ACHN (cell line): Measurements from ENCODE around the gene EFCAB6.
"Not testable (repeated sequence)": the region's sequence is repeated elsewhere in the genome, so short reads cannot be mapped to it uniquely, and the experiment has no call there.

Source experiments
- DNase-seq: peaks from one replicate; pipeline ENCODE4 v3.0.0-alpha.2; 2015
- in situ Hi-C: cut with HindIII; loops from 2 replicates; pipeline ENCODE4 v1.10.0; 2017; ENCODE audit warnings: low sequenced_read_pairs, low pct_ligation_motif_present, low pct_unique_long_range_greater_than_20kb

Gene EFCAB6

DNA sequence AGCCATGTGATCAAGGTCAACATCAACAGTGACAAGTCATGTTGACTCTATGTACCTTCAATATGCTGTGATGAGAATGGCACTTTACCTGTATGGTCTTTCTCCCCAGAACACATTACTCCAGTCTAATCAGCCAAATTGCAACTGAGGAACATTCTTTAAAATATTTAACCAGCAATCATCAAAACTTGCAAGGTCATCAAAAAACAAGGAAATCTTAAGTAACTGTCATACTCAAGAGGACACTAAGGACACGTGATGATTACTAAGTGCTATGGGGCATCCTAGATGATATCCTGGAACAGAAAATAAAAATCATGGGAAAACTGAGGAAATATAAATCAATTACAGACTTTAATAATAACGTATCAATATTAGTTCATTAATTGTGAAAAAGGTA lies 118.9 kb downstream of the EFCAB6 start:
- in situ Hi-C loops, result no loop called here
- no peak for DNase-seq

DNA sequence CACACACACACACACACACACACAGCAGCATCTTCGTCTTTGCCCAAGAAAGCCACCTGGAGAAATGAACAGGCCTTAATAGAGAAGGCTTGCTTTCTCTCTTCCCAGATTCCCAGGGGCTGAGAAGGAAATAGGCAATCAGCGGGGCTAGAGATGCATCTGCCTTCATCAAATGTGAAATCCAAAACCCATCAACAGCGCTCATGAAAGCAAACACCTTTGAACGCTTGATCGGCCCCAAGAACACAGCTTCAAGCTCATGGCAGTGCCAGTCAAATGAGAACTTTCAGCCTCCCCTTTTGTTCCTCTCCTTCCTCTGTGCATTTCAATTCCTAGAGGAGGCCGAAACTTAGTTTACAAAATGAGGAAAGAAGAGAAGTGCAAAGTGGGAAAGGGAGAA lies 122.7 kb downstream of the EFCAB6 start:
- in situ Hi-C loops, result no loop called here

DNA sequence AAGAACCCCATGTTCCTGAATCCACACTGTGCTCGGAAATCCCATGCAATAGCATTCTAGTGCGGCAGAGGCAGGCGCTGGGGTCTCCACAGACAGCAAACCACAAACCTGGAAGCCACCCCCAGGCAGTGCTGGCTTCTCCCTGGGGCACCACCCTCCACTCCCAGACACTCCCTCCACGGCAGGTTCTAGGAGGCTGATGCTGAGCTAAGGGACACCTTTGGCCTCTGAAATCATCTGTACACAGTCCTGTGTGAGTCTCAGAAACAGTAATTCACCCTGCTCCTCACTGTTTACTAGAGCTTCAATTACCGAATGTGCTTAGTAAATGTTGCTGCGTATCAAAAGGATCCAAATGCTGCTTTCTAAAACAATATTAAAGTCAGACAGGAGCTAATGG lies 129.3 kb downstream of the EFCAB6 start:
- in situ Hi-C loops, result no loop called here
- DNase-seq, result no peak

More for the DNA sequence above, 122.7 kb downstream of the EFCAB6 start:
- no peak for DNase-seq

DNA sequence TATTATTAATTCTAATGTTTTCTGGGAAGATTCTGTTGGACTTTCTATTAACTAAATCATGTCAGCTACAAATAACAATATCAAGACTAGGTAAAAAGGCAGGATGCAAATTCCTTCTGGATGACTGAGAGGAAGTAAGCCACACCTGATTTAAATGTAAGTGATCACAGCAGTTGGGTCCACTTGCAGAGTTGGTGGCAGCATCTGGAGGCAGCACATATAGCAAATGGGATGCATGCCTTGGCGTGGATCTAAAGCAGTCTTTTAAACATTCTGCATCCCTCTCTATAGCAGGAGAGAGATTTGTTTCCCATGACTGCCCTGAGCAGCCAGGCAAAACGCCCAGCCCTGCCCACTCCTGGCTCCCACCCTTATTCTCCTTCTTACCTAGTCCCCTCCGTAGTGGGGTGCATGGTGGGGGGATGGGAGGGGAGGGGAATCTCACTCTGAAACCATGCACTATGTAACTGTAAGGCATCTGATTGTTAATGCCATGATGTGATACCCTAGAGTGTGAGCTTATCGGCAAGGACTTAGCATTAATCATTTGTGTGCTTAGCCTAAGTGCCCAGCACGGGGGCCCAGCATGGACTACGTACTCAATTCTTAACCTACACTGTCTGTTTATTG lies 130.3 kb downstream of the EFCAB6 start:
- in situ Hi-C loops, result no loop called here
- DNase-seq, result no peak

DNA sequence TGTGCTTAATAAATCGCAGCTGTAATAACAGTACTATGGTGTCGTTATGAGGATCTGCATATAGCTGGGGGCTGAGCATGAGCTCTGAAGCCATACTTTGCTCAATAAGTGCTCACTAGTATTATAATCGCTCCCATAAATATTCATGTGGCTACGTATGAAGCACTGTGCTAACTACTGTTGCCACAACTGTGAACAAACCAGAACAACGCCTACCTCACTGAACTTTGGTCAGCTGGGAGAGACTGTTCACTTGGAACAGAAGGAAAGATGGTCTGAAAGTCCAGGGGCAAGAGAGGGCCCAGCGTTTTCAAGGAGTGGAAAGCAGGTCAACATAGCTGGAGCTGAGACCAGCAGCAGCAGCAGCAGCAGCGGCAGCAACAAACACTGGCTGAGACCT lies 141.6 kb downstream of the EFCAB6 start:
- DNase-seq, result no peak
- in situ Hi-C loops, result no loop called here

DNA sequence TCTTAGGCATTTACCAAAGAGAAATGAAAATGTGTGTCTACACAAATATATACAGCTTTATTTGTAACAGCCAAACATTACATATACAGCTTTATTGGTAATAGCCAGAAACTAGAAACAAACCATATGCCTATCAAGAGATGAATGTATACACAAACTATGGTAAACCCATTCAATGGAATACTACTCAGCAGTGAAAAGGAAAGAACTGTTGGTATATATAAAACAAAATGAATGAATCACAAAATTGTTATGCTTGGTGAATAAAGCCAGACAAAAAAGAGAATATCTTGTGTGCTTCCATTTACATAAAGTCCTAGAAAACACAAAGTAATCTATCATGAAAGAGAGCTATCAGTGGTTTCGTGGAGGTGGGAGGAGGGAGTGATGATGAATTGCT lies 142.9 kb downstream of the EFCAB6 start:
- DNase-seq, result no peak
- in situ Hi-C loops, result no loop called here

DNA sequence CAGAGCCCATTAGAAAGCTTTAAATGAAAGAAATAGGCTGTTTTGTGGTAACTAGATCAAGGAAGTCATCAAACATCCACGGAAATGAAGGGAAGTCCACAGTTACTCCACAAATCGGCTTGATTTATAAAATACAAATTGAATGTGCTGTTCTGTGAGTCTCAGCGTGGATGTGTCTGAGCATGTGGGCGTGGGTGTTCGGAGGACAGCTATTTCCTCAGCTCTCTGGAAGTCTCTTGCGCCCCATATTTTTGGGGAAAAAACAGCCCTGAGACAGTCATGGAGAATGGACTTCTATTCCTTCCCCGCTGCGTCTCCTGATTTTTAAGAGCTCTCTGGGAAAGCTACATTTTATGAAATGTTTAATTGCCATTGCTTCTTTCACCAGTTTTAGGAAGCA lies 144.4 kb downstream of the EFCAB6 start:
- DNase-seq, result no peak
- in situ Hi-C loops, result no loop called here

DNA sequence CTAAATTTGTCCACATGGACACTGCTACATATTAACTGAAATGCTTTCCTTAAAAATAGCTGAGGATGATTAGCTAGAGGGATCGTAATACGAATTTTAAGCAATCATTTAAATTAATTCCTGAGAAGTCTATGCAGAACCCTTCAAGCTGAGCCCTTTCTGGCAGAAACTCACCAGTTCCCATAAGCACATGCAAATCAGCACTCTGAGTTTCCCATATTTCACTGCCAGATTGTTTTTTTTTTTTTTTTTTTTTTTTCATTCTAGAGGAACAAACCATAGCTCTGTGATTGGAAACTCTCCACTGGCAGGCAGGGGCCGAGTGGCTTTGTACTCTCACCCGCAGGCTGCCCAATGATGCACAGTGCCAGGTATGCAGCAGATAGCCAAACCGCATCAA lies 145.6 kb downstream of the EFCAB6 start:
- no peak for DNase-seq
- in situ Hi-C loops, result no loop called here

DNA sequence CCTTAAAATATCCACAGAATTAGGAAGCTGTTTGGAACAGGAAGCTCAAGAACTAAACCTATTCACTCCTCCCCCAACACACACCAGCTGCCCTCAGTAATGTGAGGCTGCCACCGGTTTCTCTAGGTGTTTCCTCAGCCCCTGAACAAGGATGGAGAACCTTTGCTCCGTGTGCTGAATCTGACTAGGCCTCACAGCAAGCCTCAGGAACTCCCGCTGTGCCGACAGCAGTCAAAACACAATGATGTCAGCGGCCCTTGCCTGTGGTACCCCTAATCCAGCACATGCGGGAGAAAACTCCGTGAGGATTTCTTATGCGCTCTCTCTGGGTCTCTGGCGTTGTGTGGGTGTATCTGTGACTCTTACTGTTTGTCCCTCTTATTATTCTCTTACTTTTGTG lies 153.3 kb downstream of the EFCAB6 start:
- in situ Hi-C loops, result no loop called here
- no peak for DNase-seq

DNA sequence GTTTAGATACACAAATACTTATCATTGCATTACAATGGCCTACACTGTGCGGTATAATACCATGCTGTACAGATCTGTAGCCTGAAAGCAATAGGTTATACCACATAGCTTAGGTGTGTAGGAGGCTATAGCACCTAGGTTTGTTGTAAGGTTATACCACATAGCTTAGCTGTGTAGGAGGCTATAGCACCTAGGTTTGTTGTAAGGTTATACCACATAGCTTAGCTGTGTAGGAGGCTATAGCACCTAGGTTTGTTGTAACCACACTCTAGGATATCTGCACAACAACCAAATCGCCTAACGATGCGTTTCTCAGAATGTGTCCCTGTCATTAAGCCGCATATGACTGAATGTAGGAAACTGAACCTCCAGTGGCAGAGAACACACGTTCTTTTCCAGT lies 155.5 kb downstream of the EFCAB6 start:
- in situ Hi-C loops, DNase-seq: not testable (repeated sequence)

DNA sequence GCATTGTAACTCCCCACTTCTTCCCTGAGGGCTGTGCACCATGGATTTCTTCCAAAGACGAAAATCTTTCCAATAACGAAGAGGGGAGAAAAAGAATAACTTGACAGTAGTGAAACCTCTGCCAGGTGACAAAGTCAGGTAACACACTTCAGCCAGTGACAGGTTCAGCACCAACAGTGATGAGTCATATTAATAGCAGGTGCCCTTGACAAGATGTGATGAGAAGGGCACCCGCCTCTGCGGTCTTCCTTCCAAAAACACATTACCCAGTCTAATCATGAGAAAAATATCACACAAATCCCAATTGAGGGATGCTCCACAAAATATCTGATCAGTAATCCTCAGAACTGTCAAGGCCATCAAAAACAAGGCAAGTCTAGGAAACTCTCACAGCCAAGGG lies 157.8 kb downstream of the EFCAB6 start:
- in situ Hi-C loops, result no loop called here
- no peak for DNase-seq

DNA sequence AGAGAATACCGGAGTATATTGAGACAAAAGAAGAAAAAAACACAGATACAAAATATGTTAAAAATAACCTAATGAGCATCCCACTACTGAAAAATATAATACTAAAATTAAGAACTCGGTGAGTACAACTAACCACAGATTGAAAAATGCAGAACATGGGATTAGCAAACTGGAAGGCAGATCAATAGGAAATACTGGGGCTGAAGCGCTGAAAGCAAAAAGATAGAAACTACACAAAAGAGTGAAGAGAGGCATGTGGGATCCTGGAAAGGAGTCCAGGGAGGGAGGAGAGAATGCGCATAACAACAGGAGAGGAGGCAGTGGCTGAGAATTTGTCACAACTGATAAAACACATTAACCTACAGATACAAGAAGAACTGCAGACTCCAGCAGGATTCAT lies 159.3 kb downstream of the EFCAB6 start:
- no peak for DNase-seq
- in situ Hi-C loops, result no loop called here

DNA sequence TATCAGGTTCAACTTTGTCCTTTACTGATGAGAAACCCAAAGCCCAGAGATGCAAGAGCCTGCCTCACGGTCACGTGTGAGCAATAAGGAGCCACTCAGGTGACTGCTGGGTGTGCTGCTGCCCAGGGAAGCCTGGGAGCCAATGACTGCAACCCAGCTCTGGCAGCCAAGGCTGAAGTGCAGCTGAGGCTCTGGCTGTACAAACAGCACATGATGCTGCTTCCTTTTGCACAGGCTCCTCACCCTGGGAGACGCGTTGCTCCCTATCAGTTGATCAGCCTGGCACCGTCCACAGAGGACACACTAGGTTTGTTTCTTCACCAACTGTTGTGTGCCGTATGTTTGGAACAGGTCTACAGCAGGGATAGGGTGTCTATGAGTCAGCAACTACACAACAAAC lies 168.7 kb downstream of the EFCAB6 start:
- no peak for DNase-seq
- in situ Hi-C loops, result no loop called here

DNA sequence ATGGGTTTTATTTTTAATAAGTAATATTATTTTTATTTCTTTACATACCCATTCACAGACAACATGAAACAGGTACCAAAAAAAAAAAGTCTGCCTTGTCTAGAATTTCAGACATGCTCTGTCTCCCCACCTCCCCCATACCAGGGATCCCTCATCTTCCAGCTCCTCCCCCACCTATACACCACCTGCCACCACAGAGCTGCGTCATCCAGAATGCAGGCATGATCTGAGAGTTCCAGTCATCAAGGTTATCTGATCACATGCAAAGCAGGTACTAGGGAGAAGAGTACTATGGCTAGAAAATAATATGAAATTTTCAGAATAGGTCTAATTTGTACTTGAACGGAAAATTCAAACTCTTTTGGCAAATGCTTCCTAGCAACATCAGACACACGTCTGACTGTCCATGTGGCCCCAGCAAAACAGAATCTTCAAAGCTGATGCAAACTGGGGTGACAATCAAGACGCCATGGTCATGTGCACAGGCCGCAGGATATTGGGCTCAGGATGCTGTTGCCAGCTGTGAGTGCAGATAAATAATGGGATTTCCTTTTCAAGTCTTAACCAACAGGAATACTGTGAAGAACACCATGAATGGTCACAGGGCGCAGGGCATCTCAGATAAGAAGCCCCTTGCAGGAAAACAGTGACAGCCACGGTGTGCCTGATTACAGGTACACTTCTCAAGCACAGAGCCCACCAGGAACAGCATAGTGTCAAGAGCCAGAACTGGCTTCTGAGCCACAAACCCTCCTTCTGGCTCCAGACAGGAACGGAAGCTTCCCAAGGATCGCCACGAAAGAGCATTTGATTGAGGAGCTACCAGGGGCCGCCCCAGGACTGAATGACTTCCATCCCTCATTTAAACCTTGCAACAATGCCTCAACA lies 169.5 kb downstream of the EFCAB6 start:
- DNase-seq, result no peak
- in situ Hi-C loops, result no loop called here

DNA sequence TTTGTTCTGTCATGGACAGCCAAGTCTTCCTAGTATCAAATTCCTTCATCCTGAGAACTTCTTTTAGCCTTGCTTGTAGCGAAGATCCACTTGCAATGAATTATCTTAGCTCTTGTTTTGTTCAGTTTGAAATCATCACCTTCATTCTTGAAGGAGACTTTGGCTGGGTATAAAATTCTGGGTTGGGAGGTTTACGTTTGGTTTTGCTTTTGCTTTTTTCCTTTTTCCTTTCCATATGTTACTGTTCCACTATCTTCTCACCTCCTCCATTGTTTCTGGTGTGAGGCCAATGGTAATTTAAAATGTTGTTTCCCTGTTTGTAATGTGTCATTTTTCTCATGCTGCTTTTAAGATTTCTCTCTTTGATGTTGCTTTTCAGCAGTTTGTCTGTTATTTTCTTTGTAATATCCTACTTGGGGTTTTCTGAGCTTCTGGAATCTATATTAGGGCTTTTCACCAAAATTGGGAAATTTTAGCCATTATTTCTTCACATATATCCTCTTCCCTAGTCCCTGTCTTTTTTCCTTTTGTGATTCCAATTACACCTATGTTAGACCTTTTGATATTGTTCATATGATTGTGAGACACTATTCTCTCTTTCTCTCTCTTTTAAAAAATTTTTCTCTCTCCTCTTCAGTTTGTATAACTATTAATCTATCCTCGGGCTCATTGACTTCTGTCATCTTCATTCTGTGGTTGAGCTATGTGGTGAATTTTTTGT lies 172.7 kb downstream of the EFCAB6 start:
- no peak for DNase-seq
- in situ Hi-C loops, result no loop called here

DNA sequence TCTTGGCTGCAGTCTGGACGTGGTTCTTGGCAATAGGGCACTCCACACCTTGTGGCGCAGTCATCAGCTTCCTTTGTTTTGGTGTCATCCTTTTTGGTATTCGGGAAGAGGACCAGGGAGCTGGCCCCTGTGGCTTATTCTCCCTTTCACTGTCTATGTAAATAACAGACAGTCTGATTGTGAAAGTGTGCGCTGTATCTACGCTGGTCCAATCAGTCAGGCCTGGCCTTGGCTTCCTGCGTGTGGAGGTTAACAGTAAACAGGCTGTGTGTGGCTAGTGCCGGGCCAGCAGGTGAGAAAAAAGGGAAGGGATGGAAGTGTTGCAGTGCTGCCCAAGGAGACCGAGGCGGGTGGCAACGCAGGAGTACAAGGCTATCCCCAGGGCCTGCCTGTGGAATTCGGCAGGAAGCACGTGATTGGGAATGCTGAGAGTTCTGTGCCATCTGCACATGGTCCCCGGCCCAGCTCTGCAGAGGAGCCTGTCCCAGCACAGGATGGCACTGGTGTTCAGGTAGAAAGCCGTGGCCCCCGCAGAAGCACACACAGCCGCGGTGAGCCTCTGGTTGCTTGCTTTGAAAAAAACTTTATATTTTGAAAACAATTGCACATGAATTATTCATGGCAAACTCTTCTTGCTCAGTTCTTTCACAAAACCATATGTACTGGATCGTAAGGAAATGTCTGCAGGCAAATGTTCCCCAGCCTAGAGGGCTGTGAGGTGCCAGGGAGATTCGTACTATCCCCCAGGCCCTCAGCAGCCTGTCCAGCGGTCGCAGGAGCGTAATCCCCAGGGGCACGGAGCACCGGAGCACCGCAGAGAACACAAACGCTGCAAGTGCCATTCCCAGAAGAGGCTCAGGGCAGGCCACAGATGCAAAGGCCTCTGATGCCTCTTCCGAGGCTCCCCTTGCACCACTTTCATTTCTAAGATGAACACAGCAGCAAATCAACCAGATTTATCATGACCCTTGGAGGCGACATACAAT lies 174.5 kb downstream of the EFCAB6 start:
- DNase-seq, result no peak
- in situ Hi-C loops, result no loop called here

DNA sequence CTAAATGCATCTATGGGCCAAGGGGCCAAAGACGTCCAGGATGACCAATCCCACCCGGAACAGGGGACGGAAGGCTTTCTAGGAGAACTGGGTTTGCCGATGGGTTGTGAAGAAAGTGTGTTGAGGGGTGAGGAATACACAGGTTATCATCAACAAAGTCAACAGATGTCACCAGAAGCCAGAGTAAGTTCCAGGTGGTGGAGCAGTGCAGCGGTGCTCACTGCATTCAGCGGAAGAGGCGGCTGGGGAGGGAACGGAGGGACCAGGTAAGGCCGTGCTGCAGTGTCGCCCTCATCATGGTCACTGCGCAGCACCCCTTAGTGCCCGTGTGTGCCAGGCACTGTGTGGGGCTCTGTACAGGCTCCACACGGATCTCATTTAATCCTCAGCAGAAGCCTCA lies 176.0 kb downstream of the EFCAB6 start:
- DNase-seq, result no peak
- in situ Hi-C loops, result no loop called here

DNA sequence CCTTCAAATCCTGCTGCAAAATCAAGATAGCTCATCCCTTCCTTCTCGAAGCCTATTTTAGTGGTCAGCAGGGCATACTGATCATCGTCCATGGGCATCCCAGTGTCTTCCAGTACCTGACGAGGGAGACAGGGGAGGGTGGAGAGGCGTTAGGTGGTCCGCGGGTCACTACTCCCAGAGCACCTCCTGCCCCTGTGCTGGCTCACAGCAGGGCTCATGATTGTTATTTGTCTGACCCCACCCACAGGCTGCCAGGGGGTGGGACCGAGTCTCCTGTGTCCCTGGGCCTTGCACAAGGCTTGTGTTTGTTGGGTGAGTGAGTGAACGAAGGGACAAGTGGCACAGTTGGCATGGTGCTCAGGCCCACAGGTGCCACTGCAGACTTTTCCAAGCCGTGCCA lies 177.0 kb downstream of the EFCAB6 start:
- in situ Hi-C loops, result no loop called here

More for the DNA sequence above, 177.0 kb downstream of the EFCAB6 start:
- DNase-seq, result no peak
